SK-N-SH treated with all-trans-retinoic acid at 6 μM for 48 hours (cell line): ENCODE results near the gene USP33.

Experiments
- ARNTL ChIP-seq: fragments of 450-650 bp; formaldehyde crosslinking; IDR thresholded peaks from 2 replicates; pipeline ENCODE4 v1.5.0; 2020; ENCODE audit warnings: low read depth, mild to moderate bottlenecking, moderate library complexity, borderline replicate concordance
- GLIS3 ChIP-seq: fragments of 250-450 bp; sonication (Bioruptor Pico); IDR thresholded peaks from 2 replicates; pipeline ENCODE4 v1.5.0; 2020; ENCODE audit warnings: mild to moderate bottlenecking, moderate library complexity
- PPARA ChIP-seq: fragments of 250-450 bp; sonication (Bioruptor Pico); IDR thresholded peaks from 2 replicates; pipeline ENCODE4 v1.5.0; 2020; ENCODE audit warnings: mild to moderate bottlenecking, borderline replicate concordance

- TF ChIP-seq ARNTL (no peak), GLIS3 (CRISPR knock-in tag) (no peak), PPARA (CRISPR knock-in tag) (no peak)
Measured at GRCh38 chr1:77704736-77705135, 54.9 kb downstream of the USP33 start.
